Transverse colon (tissue), 4 donors: ENCODE data around the gene KLK8. TPM values are rescaled to one million over a fixed set of nuclear protein-coding genes. Genes with fewer than 3 reads are reported as not detected.

Experiments used
- DNase-seq: peaks from one replicate; pipeline ENCODE4 v3.0.0-alpha.2; 2019
- H3K27ac ChIP-seq, 4 donors: fragments of 200-600 bp; sonication (generic); 2 replicates each; pipeline ENCODE4 v1.5.1; 2016 to 2018; ENCODE audit warnings: inconsistent platforms in 4 of 4
- H3K27me3 ChIP-seq: fragments of 200-600 bp; sonication (generic); 2 replicates; pipeline ENCODE4 v1.5.1; 2017; ENCODE audit warnings: inconsistent platforms
- H3K36me3 ChIP-seq, 4 donors: fragments of 200-600 bp; sonication (generic); 2 replicates each; pipeline ENCODE4 v1.5.1; 2017 to 2019; ENCODE audit warnings: inconsistent platforms in 4 of 4
- H3K4me1 ChIP-seq, 4 donors: fragments of 200-600 bp; sonication (generic); 2 replicates each; pipeline ENCODE4 v1.5.1; 2017 to 2020; ENCODE audit warnings: inconsistent platforms in 4 of 4
- H3K4me3 ChIP-seq, 4 donors: fragments of 200-600 bp; sonication (generic); 1 replicate in 1 of 4; 2 replicates in 3 of 4; pipeline versions ENCODE4 v1.5.1 to v1.6.1; 2017 to 2019; ENCODE audit warnings: inconsistent platforms in 4 of 4
- H3K9me3 ChIP-seq, 2 donors: fragments of 200-600 bp; sonication (generic); 2 replicates each; pipeline ENCODE4 v1.5.1; 2017 to 2019; ENCODE audit warnings: inconsistent platforms in 2 of 2
- CTCF ChIP-seq, 5 experiments: fragments of 200-600 bp in 3 of 5; fragments of 450-650 bp in 2 of 5; sonication (generic) in 3 of 5; IDR thresholded peaks; 1 replicate in 2 of 5; 2 replicates in 3 of 5; pipeline ENCODE4 v1.5.1; 2016 to 2017; ENCODE audit warnings: antibody characterized with exemption in 5 of 5, inconsistent platforms in 3 of 5, mild to moderate bottlenecking in 2 of 5, moderate library complexity in 1 of 5
- EP300 ChIP-seq: sonication (generic); formaldehyde crosslinking; IDR thresholded peaks from one replicate; pipeline ENCODE4 v1.6.1; 2017; ENCODE audit warnings: antibody characterized with exemption, low read depth
- POLR2A ChIP-seq: fragments of 450-650 bp; IDR thresholded peaks from one replicate; pipeline ENCODE4 v1.6.1; 2016; ENCODE audit warnings: antibody characterized with exemption, mild to moderate bottlenecking, moderate library complexity
- POLR2AphosphoS5 ChIP-seq, 3 donors: sonication (generic); formaldehyde crosslinking; IDR thresholded peaks; one replicate each; pipeline ENCODE4 v1.6.1; 2016; ENCODE audit warnings: antibody characterized with exemption in 3 of 3
- WGBS, 2 donors: methylation state at CpG; one replicate each; pipeline ENCODE4 v1.1.5; 2018; ENCODE audit warnings: low coverage in 1 of 2; 5-methylcytosine and 5-hydroxymethylcytosine counted together
- in situ Hi-C, 4 donors: fragments of 200-750 bp; cut with MboI; loops; one replicate each; pipeline versions ENCODE4 v1.15.0 to v1.15.1; 2017; ENCODE audit warnings: low sequenced_read_pairs in 3 of 4, low pct_ligation_motif_present in 1 of 4, low pct_unique_long_range_greater_than_20kb in 1 of 4
- intact Hi-C: fragments of 100-400 bp; cut with DNase I; formaldehyde crosslinking; loops from one replicate; pipeline ENCODE4 v1.15.1; 2023; ENCODE audit warnings: low total_unique reads
- total RNA-seq, 4 donors: library from RNA; depleted of rRNA; stranded (reverse); fragments of >200 nt; gene quantifications; one replicate each; pipeline ENCODE4 v1.1.0, GENCODE V29; 2016

KLK8 gene
- total RNA-seq, 4 donors from 2014 or later: not detected

GRCh38 chr19:51030631-51031030 lies 29.2 kb upstream of the KLK8 start:
- H3K27ac ChIP-seq: no peak overlapping the region
- no peaks in the 10 kb centered on the region for H3K9me3 ChIP-seq
- WGBS, 2 donors: 74 to 100% methylated on average over 2 to 13 of the region's 13 CpGs
- no peaks in the 10 kb centered on the region for H3K36me3 ChIP-seq
- peaks cover 32% of the 10 kb centered on the region for H3K27me3 ChIP-seq
- H3K4me1 ChIP-seq: no peaks in the 10 kb centered on the region
- no peak overlapping the region for H3K4me3 ChIP-seq
- in situ Hi-C loops: no loop called here
- no peak for TF ChIP-seq POLR2AphosphoS5 (IDR thresholded peaks at IDR 0.05)
- no peak for TF ChIP-seq POLR2A
- no peak for TF ChIP-seq CTCF (IDR thresholded peaks at IDR 0.05)
- no peak for TF ChIP-seq EP300
- DNase-seq: no peak
- intact Hi-C loops: no loop called here

- Histone ChIP-seq H3K4me3 (no peak overlapping the region), H3K9me3 (no peaks in the 10 kb centered on the region), H3K4me1 (no peaks in the 10 kb centered on the region), H3K27me3 (peaks cover 42% of the 10 kb centered on the region), H3K27ac (no peak overlapping the region), H3K36me3 (no peaks in the 10 kb centered on the region)
- intact Hi-C loops: no loop called here
- in situ Hi-C loops: no loop called here
- no peak for DNase-seq
- WGBS, 2 donors: 17 to 72% methylated on average over 1 to 2 of the region's 2 CpGs
- TF ChIP-seq CTCF (IDR thresholded peaks at IDR 0.05): no peak
Observed at GRCh38 chr19:51029718-51030117, 28.3 kb upstream of the KLK8 start.

- no peak overlapping the region for H3K27ac ChIP-seq
- intact Hi-C loops: no loop called here
- no peak for TF ChIP-seq POLR2AphosphoS5 (IDR thresholded peaks at IDR 0.05)
- in situ Hi-C loops: no loop called here
- peaks cover 48% of the 10 kb centered on the region for H3K27me3 ChIP-seq
- H3K4me1 ChIP-seq: no peaks in the 10 kb centered on the region
- WGBS, 2 donors: 33 to 37% methylated on average over 4 to 5 of the region's 5 CpGs
- no peak for DNase-seq
- H3K36me3 ChIP-seq: no peaks in the 10 kb centered on the region
- no peak overlapping the region for H3K4me3 ChIP-seq
- H3K9me3 ChIP-seq: no peaks in the 10 kb centered on the region
Observed at GRCh38 chr19:51027873-51028272, 26.5 kb upstream of the KLK8 start.

- Histone ChIP-seq H3K27ac (no peak overlapping the region), H3K27me3 (peaks cover 48% of the 10 kb centered on the region), H3K4me3 (no peak overlapping the region), H3K36me3 (no peaks in the 10 kb centered on the region), H3K9me3 (no peaks in the 10 kb centered on the region), H3K4me1 (no peaks in the 10 kb centered on the region)
- DNase-seq: no peak
- TF ChIP-seq POLR2AphosphoS5 (IDR thresholded peaks at IDR 0.05) (no peak), EP300 (no peak), CTCF (IDR thresholded peaks at IDR 0.05) (no peak), POLR2A (no peak)
- 47 to 50% methylated on average over 2 to 14 of the region's 14 CpGs for WGBS, 2 donors
- intact Hi-C loops (no loop called here), in situ Hi-C loops (no loop called here)
Observed at GRCh38 chr19:51027126-51027806, 25.9 kb upstream of the KLK8 start.

GRCh38 chr19:51026554-51026831 lies 25.1 kb upstream of the KLK8 start, which contains the start of gene KLK11:
KLK11 (minus strand) TSS chr19:51026616; CDS start chr19:51025631, 985 bp downstream.
- H3K27me3 ChIP-seq: peaks cover 48% of the 10 kb centered on the region
- in situ Hi-C loops (no loop called here), intact Hi-C loops (no loop called here)

More at GRCh38 chr19:51026554-51026831, 25.1 kb upstream of the KLK8 start, which contains the start of gene KLK11:
- Histone ChIP-seq H3K27ac (no peak within 1 kb of the TSS), H3K36me3 (no peaks in the 10 kb centered on the region), H3K4me1 (no peaks in the 10 kb centered on the region), H3K9me3 (no peaks in the 10 kb centered on the region), H3K4me3 (no peak within 1 kb of the TSS)
- 74% methylated on average over 10 of the region's 11 CpGs; no CpG with 5 or more reads in 1 of the 2 donors for WGBS, 2 donors
- TF ChIP-seq POLR2A (no peak), POLR2AphosphoS5 (IDR thresholded peaks at IDR 0.05) (no peak), CTCF (IDR thresholded peaks at IDR 0.05) (no peak), EP300 (no peak)
- no peak for DNase-seq
